ENCODE data around the gene TACR1. TPM values are rescaled to one million over a fixed set of nuclear protein-coding genes. Genes with fewer than 3 reads are reported as not detected.

The TACR1 gene
- total and polyA plus RNA-seq, 8 donors, result 0.14 to 3.5 (median 0.49) TPM; not detected in 4

- no peaks in the 10 kb centered on the region for H3K36me3 ChIP-seq
- intact Hi-C loops (cut with DNase I; ENCODE audit: low total_unique reads), result no loop called here
- WGBS, 5 donors, result 79 to 83% (median 80%) methylated on average over 6 of the region's 6 CpGs
- no peak overlapping the region for H3K4me3 ChIP-seq
- DNase-seq, result no peak
- no peaks in the 10 kb centered on the region for H3K27me3 ChIP-seq
- no peaks in the 10 kb centered on the region for H3K4me1 ChIP-seq
- H3K9me3 ChIP-seq, result no peaks in the 10 kb centered on the region
- no peak overlapping the region for H3K27ac ChIP-seq
- no peak for TF ChIP-seq CTCF (IDR thresholded peaks at IDR 0.05)
- TF ChIP-seq POLR2AphosphoS5 (IDR thresholded peaks at IDR 0.05), result no peak
- no peak for TF ChIP-seq POLR2A (IDR thresholded peaks at IDR 0.05)
- TF ChIP-seq EP300 (IDR thresholded peaks at IDR 0.05), result no peak
Measured at GRCh38 chr2:75066121-75066902, 133.0 kb downstream of the TACR1 start.

- Histone ChIP-seq H3K27me3 (no peaks in the 10 kb centered on the region), H3K4me1 (no peaks in the 10 kb centered on the region), H3K36me3 (no peaks in the 10 kb centered on the region), H3K27ac (no peak overlapping the region), H3K9me3 (no peaks in the 10 kb centered on the region), H3K4me3 (no peak overlapping the region)
- no peak for TF ChIP-seq CTCF (IDR thresholded peaks at IDR 0.05)
- TF ChIP-seq EP300 (IDR thresholded peaks at IDR 0.05), result no peak
- TF ChIP-seq POLR2A (IDR thresholded peaks at IDR 0.05), result no peak
- no peak for TF ChIP-seq POLR2AphosphoS5 (IDR thresholded peaks at IDR 0.05)
- intact Hi-C loops (cut with DNase I; ENCODE audit: low total_unique reads), result no loop called here
- WGBS, 5 donors, result 66 to 72% (median 70%) methylated on average over 8 of the region's 8 CpGs
- no peak for DNase-seq
Measured at GRCh38 chr2:75065402-75066008, 133.8 kb downstream of the TACR1 start.

GRCh38 chr2:75064691-75065396, 134.5 kb downstream of the TACR1 start:
- Histone ChIP-seq H3K9me3 (no peaks in the 10 kb centered on the region), H3K4me3 (no peak overlapping the region), H3K27me3 (no peaks in the 10 kb centered on the region), H3K27ac (no peak overlapping the region), H3K4me1 (no peaks in the 10 kb centered on the region), H3K36me3 (no peaks in the 10 kb centered on the region)
- intact Hi-C loops (cut with DNase I; ENCODE audit: low total_unique reads), result no loop called here
- WGBS, 5 donors, result 39 to 58% (median 47%) methylated on average over 8 of the region's 8 CpGs
- TF ChIP-seq CTCF (IDR thresholded peaks at IDR 0.05), result peak in 5 of 7 experiments; percentile 40 to 76 (median 62)
- TF ChIP-seq POLR2A (IDR thresholded peaks at IDR 0.05), result no peak
- peak; percentile 70 for DNase-seq

- 41 to 64% (median 50%) methylated on average over 1 of the region's 1 CpG for WGBS, 5 donors
- DNase-seq, result no peak
- no peak for TF ChIP-seq EP300 (IDR thresholded peaks at IDR 0.05)
- TF ChIP-seq POLR2AphosphoS5 (IDR thresholded peaks at IDR 0.05), result no peak
- TF ChIP-seq POLR2A (IDR thresholded peaks at IDR 0.05), result no peak
- TF ChIP-seq CTCF (IDR thresholded peaks at IDR 0.05), result no peak
- no peak overlapping the region for H3K27ac ChIP-seq
- no peaks in the 10 kb centered on the region for H3K36me3 ChIP-seq
- no peaks in the 10 kb centered on the region for H3K4me1 ChIP-seq
- no peak overlapping the region for H3K4me3 ChIP-seq
- no peaks in the 10 kb centered on the region for H3K27me3 ChIP-seq
- intact Hi-C loops (cut with DNase I; ENCODE audit: low total_unique reads), result no loop called here
- H3K9me3 ChIP-seq, result no peaks in the 10 kb centered on the region
Measured at GRCh38 chr2:75063906-75064305, 135.4 kb downstream of the TACR1 start.
